EH (cell line): ENCODE data around the gene KCNC1.

Source experiments
- DNase-seq: peaks from one replicate; pipeline ENCODE4 v3.0.0-alpha.2; 2015; ENCODE audit warnings: low read depth

Gene KCNC1

DNA sequence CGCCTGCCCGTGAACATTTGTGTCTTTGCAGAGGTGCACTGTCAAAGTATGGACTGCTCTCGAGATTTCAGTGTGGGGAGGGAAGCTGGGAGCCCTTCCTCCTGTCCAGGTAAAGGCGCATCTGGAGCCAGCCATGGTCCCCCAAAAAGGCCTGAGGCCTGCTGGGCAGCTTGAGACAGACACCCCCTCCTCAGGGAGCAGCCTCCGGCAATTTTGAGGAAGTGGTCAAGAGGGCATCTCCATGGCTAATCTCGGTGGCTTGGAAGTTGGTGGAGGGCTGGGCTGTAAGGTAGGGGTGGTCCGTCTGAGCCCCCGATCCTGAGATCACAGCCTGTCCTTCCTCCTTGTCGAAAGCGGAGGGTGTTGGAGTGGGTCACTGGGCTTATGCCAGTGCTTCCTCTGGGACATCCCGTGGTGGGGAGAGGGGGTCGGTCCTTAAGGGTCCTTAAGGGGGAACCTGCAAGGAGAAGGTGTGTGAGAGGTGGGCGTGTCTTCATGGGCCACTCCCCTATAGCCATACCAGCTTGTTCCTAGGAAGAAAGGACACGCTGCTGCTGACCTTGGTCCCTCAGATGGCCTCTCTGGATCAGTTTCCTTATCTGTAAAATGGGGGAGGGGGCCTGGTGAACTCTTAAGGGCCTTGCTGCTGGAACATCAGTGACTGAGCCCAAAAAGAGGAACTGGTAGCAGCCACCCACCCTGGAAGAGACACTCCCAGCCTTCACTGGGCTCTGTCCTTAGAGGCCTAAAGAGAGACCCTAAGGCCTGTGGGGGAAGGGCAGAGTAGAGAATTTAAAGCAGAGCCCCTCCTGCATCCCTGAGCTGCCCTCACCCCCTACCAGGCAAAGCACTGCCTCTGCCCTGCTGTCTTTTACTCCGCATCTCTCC, 2.6 kb downstream of the KCNC1 start:
- no peak for DNase-seq

DNA sequence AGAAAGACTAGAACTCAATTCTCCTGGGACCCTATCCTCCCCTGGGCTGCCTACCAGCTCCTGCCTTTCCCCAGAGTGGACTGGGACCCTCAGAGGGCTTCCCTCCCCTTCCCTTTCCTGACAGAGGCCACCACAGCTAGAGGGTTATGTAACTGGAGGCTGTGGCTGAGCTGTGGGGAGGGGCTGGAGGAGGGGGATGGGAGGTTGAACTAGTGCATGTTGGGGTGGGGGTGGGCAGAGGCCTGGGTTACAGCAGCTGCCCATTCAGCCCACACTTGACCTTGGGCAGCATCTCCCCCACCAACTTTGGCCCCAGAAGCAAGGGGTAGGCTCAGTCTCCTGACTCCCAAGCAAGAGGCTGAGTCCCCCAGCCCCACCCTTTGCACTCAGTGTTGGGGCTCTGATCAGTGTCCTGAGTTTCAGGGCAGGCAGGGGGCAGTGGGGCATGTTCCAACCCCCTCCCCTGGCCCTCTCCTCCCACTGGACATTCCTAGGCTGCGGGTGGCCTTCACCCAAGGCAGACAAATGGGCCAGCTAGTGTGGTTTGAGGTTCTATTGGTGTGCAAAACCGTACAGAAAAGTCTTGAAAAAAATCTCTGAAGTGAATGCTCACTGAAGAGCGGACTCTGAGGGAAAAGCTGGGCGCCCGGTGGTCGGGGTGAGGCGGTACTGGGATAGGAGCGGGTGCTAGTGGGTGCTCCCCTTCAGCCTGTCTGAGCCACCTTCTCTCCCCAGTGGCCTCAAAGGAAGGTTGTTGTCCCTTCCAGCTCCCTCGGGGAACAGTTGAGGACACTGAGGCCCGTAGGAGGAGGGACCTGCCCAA, 3.8 kb downstream of the KCNC1 start:
- DNase-seq, result no peak

DNA sequence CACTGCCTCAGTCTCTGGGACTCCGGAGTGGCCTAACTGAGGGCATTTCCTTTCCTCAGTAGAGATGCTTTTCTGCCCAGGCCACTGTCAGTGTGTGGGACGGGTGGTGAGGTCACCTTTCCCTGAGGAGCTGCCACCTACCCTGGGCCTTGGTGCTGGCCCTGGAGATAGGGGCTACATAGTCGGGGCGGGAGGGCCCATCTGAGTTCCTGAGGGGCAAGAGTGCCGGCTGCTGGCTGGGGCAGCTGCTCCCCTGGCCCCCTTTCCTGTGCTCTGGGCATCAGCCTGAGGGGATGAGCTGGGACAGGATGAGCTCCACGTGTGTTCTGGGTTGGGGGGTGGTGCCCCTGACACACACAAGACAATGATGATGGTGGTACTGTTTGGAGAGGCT, 5.4 kb downstream of the KCNC1 start:
- DNase-seq, result no peak

DNA sequence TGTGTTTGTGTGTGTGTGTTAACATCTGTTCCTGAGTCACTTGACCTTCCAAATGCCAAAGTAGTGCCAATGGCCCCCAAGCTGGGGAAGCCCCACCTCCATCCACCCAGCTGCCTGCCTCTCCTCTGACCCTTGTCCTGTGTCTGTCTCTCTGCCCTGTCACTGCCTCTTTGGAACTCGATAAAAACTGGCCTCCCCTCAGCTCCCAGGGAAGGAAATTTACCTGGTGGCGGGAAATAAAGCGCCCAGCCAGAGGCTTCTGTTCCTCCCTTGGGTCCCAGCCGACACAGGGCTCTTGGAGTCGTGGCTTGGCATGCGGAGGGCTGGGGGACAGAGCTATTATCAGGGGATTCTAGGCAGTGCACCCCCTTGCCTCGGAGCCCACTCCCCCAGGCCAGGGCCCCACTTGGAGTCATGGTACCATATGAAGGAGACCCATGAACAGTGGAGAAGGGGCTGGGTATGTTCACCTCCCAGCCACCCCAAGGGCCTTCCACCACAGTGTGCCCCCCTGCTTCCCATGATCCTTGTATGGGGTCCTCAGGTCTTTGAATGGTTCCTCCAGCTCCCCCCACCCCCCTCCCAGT, 6.2 kb downstream of the KCNC1 start:
- DNase-seq, result no peak

DNA sequence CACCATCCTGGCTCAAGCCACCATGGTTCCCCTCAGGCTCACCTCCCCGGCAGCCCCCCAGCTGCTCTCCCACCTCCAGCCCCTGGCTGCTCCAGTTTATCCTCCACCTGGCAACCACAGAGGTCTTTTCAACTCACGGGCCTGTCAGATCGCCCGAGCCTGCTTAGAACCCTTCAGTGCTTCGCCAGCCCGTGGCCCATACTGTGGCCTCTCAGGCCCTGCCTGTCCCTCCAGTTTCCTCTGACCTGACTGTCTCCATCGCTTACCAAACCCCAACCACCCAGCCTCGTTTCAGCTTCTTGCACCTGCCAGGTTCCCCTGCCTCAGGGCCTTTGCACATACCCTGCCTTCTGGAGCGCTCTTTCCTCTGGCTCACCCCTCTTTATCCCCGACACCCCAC, 6.9 kb downstream of the KCNC1 start:
- no peak for DNase-seq

DNA sequence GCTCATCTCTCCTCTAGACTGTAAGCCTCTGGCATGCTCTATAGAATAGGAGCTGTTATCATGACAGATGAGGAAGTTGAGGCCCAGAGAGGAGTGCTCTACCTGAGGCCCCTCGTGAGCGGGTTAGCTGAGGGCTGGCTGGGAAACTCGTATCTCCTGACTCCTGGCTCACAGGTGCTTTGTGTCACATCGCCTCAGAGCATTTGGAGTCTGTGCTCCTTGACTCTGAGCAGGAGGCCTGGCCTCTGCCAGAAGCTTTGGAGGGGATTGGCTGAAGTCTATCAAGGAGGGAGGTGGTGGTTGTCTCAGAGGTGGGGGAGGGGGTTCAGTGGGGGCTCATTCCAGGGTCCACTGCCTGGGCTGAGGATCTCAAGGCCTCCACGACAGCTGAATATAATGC, 7.4 kb downstream of the KCNC1 start:
- no peak for DNase-seq

DNA sequence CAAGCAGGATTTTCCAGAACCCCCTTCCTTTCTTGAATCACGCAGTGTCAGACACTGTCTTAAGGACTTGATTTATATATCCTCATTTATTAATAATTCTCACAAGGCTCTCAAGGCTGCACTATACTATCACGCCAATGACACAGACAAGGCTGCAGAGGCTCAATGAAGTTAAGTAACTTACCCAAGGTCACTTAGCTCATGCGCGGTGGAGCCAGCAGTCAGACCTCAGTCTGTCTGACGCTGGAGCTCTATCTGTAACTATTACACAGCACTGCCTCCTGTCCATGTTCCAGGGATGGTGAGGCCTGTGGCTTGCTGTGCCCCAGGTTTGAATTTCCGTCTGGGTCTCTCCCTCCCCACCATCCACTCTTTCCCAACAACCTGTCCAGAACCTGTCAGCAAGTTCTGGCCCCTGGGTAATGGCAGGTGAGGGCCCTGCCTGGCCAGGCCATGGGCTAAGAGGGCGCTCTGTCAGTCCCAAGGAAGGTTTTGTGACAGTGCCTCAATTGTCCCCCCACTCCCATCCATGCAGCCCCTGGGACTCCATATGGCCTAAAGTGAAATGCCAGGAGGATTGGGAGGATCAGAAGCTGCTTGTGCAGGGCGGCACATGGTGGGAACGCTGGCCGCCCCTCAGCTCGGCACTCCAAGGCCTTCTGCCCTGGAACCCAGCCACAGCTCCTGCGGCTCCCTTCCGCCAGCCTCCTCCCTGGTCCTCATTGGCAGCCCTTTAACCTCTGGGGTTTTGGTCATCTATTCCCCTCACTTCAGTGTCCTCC, 8.6 kb downstream of the KCNC1 start:
- no peak for DNase-seq

DNA sequence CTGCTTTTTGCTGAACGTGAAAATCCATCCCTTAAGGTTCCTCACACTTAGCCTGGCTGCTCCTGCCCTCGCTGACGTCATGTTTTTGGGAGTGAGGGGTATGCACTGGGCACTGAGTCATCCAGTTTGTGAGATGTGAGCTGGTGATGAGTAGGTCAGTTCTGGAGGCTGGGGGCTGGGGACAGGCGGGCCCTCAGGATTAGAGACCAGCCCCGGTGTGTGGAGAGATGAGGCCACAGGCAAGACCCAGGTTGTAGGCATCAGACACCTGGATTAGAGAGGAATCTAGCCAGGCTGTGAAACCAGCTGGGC, 9.2 kb downstream of the KCNC1 start:
- DNase-seq, result peak; percentile 47

DNA sequence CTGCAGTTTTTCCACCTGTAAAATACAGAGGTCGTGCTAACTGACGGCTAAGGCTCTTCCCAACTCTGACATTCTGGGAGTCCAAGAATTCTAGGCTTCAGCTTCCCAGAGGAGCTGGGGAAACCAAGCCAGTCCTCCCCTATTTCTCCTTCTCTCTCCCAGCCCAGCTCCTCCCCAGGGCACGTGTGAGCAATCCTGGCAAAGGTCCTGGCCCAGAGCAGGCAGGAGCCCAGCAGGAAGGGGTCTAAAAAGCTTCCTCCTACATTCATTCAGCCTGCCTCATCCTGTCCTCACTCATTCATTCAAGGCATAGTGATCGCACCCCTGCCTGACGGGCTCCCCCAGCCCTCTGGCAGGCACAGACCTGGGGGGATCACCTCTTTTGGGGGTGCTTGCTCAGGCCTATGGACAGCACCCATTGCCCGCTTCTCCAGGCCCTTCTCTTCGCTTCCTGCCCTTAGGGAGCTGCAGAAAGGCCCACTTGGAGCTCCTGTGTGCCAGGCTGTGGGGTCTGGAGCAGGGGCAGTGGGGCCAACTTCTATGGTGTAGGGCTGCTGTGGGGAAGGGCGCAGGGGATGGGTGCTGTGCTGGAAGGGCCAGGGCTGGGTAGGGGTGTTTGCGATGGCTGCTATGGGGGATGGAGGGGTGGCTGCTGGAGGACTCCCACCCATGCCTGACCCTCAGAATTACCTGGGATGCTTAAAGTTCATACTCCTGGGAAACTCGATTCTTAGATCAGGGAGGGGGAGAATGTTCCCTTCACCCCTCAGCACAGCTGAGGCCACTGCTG, 9.8 kb downstream of the KCNC1 start:
- peak; percentile 30 for DNase-seq

DNA sequence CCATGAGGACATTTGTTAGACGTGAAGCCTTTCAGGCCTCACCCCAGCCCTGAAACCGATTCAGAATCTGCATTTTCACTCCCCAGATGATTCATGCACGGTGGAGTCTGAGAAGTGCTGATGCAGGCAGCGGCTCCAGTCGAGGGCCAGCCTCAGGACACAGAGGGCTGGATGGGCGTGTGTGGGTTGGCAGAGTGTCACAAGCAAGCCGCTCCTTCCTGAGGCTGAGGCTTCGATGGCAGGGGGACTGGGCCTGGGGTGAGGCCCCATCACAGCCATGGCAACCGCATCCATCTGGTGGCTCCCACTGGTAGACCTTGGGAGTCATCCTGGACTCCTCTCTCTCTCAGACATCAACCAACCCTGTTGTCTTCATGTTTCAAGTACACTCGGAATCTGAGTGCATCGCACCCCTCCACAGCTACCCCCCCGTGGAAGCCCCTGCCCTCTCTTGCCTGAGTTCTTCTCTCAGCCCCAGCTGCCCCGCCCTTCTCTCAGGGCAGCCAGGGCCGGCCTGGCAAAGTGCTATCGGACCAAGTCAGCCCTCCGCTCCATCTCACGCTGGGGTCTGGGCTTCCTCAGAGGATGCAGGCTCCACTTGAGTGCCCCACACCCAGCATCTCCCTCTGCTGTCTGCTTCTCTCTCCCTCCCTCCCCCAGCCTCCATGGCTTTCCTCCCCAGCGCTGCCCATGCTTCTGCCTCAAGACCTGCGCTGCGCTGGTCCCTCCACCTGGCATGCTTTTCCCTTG, 10.6 kb downstream of the KCNC1 start:
- DNase-seq, result no peak

DNA sequence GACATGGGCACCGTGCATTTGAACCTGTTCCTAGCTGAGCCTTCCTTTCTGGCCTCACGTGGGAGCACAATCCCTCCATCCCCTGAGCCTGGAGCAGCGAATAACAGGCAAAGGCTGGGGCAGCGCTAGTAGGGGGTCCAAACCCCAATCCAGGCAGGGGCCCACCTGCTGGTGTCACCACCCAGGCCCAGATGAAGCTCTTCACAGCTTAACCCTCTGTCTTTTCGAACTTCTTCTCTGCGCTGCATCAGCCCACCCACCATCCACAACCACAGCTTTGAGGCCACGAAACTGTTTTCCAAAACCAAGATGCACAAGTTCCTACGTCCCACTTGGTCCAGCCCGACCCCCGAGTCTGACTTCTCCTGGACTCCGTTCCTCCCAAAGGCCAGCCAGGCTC, 11.5 kb downstream of the KCNC1 start:
- DNase-seq, result no peak

DNA sequence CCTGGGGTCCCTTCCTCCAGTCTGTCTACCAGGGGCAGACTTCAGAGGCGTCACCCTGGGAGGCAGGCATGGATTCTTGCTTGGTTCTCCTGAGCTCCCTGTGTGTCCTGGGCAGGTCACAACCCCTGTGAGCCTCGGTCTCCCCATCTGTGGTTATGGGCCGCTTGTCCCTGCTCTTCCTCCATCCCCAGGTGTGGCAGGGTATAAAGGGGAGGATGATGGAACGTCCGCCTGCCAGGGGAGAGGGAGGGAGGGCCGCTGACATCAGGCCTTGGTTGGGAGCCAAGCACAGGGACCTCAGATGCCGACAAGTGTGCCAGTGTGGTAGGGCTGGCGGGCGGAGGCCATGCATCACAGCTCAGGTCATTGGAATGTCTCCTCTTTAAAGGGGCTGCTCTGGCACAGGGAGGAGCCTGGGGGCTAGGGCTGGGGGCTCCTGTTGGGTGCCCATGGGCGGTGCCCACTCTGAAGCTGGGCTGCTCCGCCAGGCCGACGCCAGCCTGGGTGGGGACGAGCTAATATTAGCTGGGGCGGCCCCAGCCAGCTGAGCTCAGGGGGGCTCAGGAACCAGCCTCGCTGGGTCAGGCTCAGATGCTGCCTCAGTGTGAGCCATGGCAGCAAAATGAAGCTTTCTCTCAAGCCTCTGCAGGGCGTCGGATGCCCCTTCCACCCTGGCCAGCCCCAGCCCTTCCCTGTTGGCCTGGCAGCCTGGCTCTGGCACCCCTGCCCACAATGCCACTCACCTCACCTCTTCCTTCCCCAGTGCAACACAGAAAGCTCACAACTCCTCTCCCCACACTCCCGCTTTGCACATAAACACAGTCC, 12.8 kb downstream of the KCNC1 start:
- no peak for DNase-seq

DNA sequence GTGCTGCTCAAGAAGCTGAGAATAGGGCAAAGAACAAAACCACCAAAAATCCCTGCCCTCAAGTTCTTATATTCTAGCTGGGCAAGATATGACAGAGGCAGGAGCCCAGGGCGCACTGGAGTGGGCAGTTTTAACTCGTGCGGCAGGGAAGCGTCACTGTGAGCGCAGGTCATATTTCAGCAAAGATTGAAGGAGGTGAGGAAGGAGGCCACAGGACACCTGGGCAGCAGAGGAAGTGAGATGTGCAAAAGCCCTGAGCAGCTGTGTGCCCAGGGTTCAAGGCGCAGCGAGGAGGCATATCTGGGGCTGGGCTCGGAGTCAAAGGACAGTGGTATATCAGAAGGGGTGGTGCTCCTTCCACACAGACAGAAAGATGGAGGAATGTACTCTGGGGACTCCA, 13.5 kb downstream of the KCNC1 start:
- no peak for DNase-seq

DNA sequence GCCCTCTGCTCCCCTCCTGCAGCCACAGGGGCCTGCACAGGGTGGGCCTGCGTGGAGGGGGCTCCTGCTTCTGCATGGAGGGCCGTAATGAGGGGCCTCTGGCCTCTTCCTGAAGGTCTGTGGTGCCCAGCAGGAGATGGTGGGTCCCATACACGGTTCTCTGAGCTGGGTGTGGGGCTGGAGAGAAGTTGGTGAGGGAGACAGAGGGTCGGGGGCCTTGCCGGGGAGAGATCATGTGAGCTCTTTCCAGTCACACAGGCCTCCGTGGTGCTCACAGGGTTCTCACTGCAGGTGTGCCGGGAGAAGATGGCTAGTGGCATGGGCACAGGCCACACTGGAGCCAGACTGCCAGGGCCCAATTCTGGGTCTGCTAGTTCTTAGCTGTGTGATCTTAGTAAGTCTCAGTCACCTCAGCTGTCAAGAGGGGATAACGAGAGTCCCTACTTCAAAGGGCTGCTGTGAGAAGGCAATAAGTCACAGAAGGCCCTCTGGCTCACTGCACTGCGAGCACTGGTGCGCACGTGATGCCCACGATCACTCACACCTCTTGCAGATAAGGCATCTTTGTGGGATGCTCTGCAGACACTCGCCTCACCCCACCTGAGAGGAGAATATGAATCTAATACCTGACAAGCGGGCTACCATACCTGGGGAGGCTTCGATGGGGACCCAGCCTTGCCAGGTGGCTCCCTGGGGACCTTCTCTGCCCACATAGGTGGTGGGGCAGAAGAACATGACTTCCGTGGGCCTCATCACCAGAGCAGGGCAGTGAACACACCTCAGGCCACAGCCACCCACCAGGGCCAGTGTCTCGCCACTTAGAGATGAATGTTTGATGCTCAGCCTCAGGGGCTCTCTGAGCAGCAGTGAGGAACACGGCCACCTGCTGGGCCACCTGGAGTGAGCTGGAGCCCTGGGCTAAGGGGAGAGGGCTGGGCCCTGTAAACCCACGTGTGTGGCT, 14.5 kb downstream of the KCNC1 start:
- no peak for DNase-seq

DNA sequence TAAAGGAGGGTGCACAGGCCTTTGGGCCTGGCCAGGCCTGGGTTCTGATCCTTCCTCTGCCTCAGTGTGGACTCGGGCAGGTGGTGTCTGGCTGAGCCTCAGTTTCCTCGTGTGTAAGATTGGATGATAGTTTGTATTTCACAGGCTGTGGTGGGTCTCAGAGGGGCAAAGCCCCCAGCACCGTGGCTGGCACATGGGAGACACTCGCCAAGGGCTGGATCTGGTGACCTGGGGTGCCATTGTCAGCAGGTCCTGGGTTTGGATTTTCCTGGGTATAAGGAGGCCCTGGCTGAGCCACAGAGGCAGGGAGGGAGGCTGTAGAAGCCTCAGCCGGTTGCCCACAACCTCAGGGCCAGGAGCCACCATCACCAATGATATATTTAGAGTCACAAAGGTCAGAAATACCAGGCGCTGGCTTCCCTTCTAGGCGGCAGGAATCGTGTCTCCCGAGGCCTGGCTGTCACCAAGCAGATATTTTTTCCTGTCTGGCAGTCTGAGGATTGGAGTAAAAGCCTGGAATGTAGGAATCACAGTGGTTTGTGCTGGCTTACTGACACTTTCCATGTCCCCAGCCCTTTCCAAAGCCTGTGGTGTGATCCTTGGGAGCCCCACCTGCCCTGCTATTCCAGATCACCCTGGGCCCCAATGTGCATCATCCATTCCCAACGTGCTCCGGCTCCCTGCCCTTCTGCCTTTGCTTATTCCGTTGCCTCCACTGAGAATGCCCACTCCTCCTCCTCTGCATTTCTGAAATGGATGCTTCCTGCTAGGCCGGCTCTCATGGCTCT, 15.6 kb downstream of the KCNC1 start:
- DNase-seq, result no peak

DNA sequence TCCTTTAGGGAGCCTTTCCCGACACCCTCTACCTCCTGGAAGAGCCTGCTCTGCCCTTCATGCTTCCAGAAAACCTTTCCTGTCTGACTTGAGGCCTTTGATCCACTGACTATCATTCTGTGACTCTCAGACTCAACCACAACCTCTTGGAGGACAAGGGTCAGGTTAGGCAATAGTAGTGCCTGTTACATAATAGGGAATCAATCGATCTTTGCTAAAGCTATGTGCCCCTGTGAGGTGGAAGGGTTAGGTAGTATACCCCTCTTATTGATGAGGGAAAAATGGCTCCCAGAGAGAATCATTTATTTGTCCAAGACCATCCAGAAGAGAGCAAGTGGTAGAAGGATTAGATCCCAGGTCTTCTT, 16.2 kb downstream of the KCNC1 start:
- DNase-seq, result no peak

DNA sequence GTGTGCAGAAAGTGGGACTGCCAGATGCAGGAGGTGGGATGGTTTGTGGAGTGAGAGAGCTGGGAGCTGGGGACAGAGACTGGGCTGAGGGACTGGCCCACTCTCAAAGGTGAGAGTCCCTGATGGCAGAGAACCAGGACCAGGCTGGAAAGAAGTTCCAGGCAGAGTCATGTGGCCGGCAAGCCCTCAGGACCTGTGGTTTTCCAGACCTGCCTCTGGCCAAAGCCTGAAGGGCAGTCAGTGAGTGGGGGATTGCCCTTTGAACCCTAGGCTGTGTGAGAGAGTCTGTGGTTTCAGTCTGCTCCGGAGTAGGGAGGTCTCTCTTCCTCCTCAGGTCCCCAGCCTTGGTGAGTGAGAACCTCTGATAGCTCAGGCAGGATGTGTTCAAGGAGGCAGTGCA, 17.0 kb downstream of the KCNC1 start:
- DNase-seq, result no peak

DNA sequence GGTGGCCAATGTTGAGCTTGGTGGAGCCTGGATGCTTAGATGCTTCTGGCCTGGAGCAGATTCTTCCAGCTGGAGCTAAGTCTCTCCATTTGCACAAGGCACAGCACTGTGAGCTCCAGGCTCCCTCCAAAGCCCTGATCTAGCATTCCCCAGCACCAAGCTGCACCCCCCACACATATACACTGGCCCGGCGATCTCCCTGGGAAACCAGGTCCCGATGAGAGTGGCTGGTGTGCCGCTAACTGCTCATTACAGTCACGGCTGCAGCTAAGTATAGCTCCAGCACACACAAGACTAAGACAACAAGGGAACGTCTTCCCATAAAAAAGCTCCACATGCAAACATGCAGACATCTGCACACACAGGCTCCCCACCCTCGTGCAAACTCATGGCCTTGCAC, 17.6 kb downstream of the KCNC1 start:
- DNase-seq, result no peak
